OCI-LY3 (cell line): ENCODE results near the gene CACNG8.

Experiments used
- EZH2phosphoT487 ChIP-seq: fragments of 200-600 bp; shearing (Covaris generic); IDR thresholded peaks from 2 replicates; pipeline ENCODE4 v1.6.1; 2018; ENCODE audit warnings: antibody characterized with exemption, mixed run types, low read depth
- TF ChIP-seq, protein P1 (sequence below): fragments of 200-600, 300-600 bp; sonication (generic); IDR thresholded peaks from 2 replicates; pipeline ENCODE4 v1.5.1; 2014; ENCODE audit warnings: antibody characterized with exemption, low read length, low read depth

DNA sequence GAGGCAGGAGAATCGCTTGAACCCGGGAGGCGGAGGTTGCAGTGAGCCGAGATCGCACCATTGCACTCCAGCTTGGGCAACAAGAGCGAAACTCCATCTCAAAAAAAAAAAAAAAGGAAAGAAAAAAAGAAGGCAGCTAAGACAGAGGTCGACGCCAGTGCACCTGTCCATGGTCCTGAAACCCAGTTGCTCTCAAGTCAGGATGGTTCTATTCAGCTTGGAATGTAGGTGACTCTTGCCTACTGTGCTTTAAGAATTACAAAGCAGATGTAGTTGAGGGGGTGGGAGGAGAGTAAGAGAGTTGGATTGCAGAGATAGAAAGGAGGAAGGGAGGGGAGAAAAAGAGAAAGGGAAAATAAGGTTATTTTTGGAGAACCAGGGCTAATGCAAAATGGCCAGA, 35.0 kb upstream of the CACNG8 start:
- TF ChIP-seq, protein P1, sequence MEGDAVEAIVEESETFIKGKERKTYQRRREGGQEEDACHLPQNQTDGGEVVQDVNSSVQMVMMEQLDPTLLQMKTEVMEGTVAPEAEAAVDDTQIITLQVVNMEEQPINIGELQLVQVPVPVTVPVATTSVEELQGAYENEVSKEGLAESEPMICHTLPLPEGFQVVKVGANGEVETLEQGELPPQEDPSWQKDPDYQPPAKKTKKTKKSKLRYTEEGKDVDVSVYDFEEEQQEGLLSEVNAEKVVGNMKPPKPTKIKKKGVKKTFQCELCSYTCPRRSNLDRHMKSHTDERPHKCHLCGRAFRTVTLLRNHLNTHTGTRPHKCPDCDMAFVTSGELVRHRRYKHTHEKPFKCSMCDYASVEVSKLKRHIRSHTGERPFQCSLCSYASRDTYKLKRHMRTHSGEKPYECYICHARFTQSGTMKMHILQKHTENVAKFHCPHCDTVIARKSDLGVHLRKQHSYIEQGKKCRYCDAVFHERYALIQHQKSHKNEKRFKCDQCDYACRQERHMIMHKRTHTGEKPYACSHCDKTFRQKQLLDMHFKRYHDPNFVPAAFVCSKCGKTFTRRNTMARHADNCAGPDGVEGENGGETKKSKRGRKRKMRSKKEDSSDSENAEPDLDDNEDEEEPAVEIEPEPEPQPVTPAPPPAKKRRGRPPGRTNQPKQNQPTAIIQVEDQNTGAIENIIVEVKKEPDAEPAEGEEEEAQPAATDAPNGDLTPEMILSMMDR = no peak
- no peak for TF ChIP-seq EZH2phosphoT487
